Liver (tissue), 9 donors: ENCODE results near the gene TEKT2. TPM values are rescaled to one million over a fixed set of nuclear protein-coding genes. Genes with fewer than 3 reads are reported as not detected.

Experiments used
- DNase-seq: peaks from one replicate; pipeline ENCODE4 v3.0.0-alpha.2; 2017; ENCODE audit warnings: low spot score
- H3K27ac ChIP-seq, 2 donors: one replicate each; pipeline ENCODE4 v1.7.0; 2013; ENCODE audit warnings: inconsistent platforms in 2 of 2, low read length in 2 of 2, control low read depth in 1 of 2, low read depth in 1 of 2, mild to moderate bottlenecking in 1 of 2
- H3K27me3 ChIP-seq, 4 donors: one replicate each; pipeline versions ENCODE4 v1.6.1 to v1.7.0; 2013; ENCODE audit warnings: low read length in 3 of 4, inconsistent platforms in 1 of 4, mild to moderate bottlenecking in 1 of 4, moderate library complexity in 1 of 4; ENCODE audit not compliant: control insufficient read depth in 4 of 4, insufficient read depth in 4 of 4
- H3K36me3 ChIP-seq, 4 donors: one replicate each; pipeline versions ENCODE4 v1.6.1 to v1.7.0; 2013; ENCODE audit warnings: low read length in 3 of 4, mild to moderate bottlenecking in 3 of 4, low read depth in 1 of 4, moderate library complexity in 1 of 4; ENCODE audit not compliant: control insufficient read depth in 4 of 4, insufficient read depth in 3 of 4
- H3K4me1 ChIP-seq, 4 donors: one replicate each; pipeline versions ENCODE4 v1.6.1 to v1.7.0; 2013; ENCODE audit warnings: low read length in 3 of 4, mild to moderate bottlenecking in 3 of 4, moderate library complexity in 1 of 4; ENCODE audit not compliant: control insufficient read depth in 4 of 4, insufficient read depth in 4 of 4
- H3K4me3 ChIP-seq, 3 donors: one replicate each; pipeline versions ENCODE4 v1.6.1 to v1.7.0; 2013; ENCODE audit warnings: low read length in 3 of 3, control low read depth in 1 of 3, low read depth in 1 of 3, mild to moderate bottlenecking in 1 of 3
- H3K9ac ChIP-seq, 2 donors: one replicate each; pipeline ENCODE4 v1.7.0; 2013; ENCODE audit warnings: low read length in 2 of 2, mild to moderate bottlenecking in 2 of 2, moderate library complexity in 2 of 2, control low read depth in 1 of 2, low read depth in 1 of 2
- H3K9me3 ChIP-seq, 4 donors: one replicate each; pipeline versions ENCODE4 v1.6.1 to v1.7.0; 2013; ENCODE audit warnings: low read length in 3 of 4; ENCODE audit not compliant: control insufficient read depth in 4 of 4
- EGR1 ChIP-seq, 2 donors: IDR thresholded peaks; 2 replicates each; pipeline ENCODE4 v1.6.1; 2016 to 2018; ENCODE audit warnings: antibody characterized with exemption in 2 of 2, low read depth in 2 of 2
- FOXA2 ChIP-seq: IDR thresholded peaks from 2 replicates; pipeline ENCODE4 v1.6.1; 2016; ENCODE audit warnings: antibody characterized with exemption
- GABPA ChIP-seq, 2 donors: IDR thresholded peaks in 1 of 2; conservative IDR thresholded peaks in 1 of 2; 2 replicates each; pipeline ENCODE4 v1.6.1; 2016; ENCODE audit warnings: antibody characterized with exemption in 2 of 2, mild to moderate bottlenecking in 1 of 2, moderate library complexity in 1 of 2
- JUND ChIP-seq, 2 donors: IDR thresholded peaks; 2 replicates each; pipeline ENCODE4 v1.6.1; 2016; ENCODE audit warnings: antibody characterized with exemption in 2 of 2
- NR2F2 ChIP-seq: IDR thresholded peaks from 2 replicates; pipeline ENCODE4 v1.6.1; 2016; ENCODE audit warnings: antibody characterized with exemption
- RAD21 ChIP-seq, 2 donors: IDR thresholded peaks; 2 replicates each; pipeline ENCODE4 v1.6.1; 2016; ENCODE audit warnings: antibody characterized with exemption in 2 of 2, mild to moderate bottlenecking in 2 of 2
- REST ChIP-seq: IDR thresholded peaks from 2 replicates; pipeline ENCODE4 v1.6.1; 2016; ENCODE audit warnings: antibody characterized with exemption, mild to moderate bottlenecking
- RXRA ChIP-seq, 2 donors: IDR thresholded peaks; 2 replicates each; pipeline ENCODE4 v1.6.1; 2017 to 2018; ENCODE audit warnings: antibody characterized with exemption in 2 of 2, mild to moderate bottlenecking in 1 of 2
- SP1 ChIP-seq: IDR thresholded peaks from 2 replicates; pipeline ENCODE4 v1.6.1; 2018; ENCODE audit warnings: antibody characterized with exemption, mild to moderate bottlenecking
- TAF1 ChIP-seq: conservative IDR thresholded peaks from 2 replicates; pipeline ENCODE4 v1.6.1; 2016; ENCODE audit warnings: antibody characterized with exemption, mild to moderate bottlenecking
- YY1 ChIP-seq: IDR thresholded peaks from 2 replicates; pipeline ENCODE4 v1.6.1; 2016; ENCODE audit warnings: antibody characterized with exemption, mild to moderate bottlenecking
- ZBTB33 ChIP-seq: IDR thresholded peaks from 2 replicates; pipeline ENCODE4 v1.6.1; 2016; ENCODE audit warnings: antibody characterized with exemption
- WGBS: extraction: QIAGEN DNeasy Blood & Tissue Kit; methylation state at CpG from one replicate; pipeline ENCODE4 v1.1.7; 2013; 5-methylcytosine and 5-hydroxymethylcytosine counted together
- polyA plus RNA-seq, 2 donors: library from polyadenylated mRNA; stranded (reverse) in 1 of 2; unstranded in 1 of 2; fragments of 200-250 nt in 1 of 2; fragments of >200 nt in 1 of 2; fragmentation: Nextera tagmentation in 1 of 2; extraction: Ambion mirVana in 1 of 2; gene quantifications; one replicate each; pipeline versions ENCODE4 v1.2.1 to v1.2.3, GENCODE V29; 2013 to 2015
- total RNA-seq, 2 donors: library from RNA; depleted of rRNA; stranded (reverse); fragments of >200 nt; gene quantifications; one replicate each; pipeline ENCODE4 v1.2.3, GENCODE V29; 2014
- TF ChIP-seq, protein P1 (sequence below): IDR thresholded peaks from 2 replicates; pipeline ENCODE4 v1.6.1; 2016; ENCODE audit warnings: antibody characterized with exemption
- TF ChIP-seq, protein P2 (sequence below): IDR thresholded peaks from 2 replicates; pipeline ENCODE4 v1.6.1; 2016; ENCODE audit warnings: antibody characterized with exemption
- donor health status: healthy.
- donor health status: healthy.
- donor health status: healthy.
- donor health status: healthy.
- donor health status: healthy.

TEKT2 gene
- total and polyA plus RNA-seq, 4 donors = 0.14 to 0.17 TPM; not detected in 2

GRCh38 chr1:36096500-36097432 is 12.9 kb downstream of the TEKT2 start:
- Histone ChIP-seq H3K9me3 (no peaks in the 10 kb centered on the region), H3K27ac (no peak overlapping the region)
- TF ChIP-seq YY1 (no peak), GABPA (IDR thresholded peaks at IDR 0.05 in 1 of 2, conservative IDR thresholded peaks at IDR 0.05 in 1 of 2) (no peak), REST (no peak), EGR1 (IDR thresholded peaks at IDR 0.05; ENCODE audit: low read depth in 2 of 2) (no peak), NR2F2 (no peak), ZBTB33 (no peak), JUND (IDR thresholded peaks at IDR 0.05) (no peak), RXRA (IDR thresholded peaks at IDR 0.05) (no peak), FOXA2 (no peak)
- TF ChIP-seq, protein P1, sequence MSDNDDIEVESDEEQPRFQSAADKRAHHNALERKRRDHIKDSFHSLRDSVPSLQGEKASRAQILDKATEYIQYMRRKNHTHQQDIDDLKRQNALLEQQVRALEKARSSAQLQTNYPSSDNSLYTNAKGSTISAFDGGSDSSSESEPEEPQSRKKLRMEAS = no peak
- TF ChIP-seq, protein P2, sequence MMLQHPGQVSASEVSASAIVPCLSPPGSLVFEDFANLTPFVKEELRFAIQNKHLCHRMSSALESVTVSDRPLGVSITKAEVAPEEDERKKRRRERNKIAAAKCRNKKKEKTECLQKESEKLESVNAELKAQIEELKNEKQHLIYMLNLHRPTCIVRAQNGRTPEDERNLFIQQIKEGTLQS = no peak

GRCh38 chr1:36097693-36098585 is 14.0 kb downstream of the TEKT2 start:
- Histone ChIP-seq H3K9ac (no peak overlapping the region), H3K4me1 (peaks cover 0 to 5% (median 2%) of the 10 kb centered on the region in 4 donors), H3K27me3 (no peaks in the 10 kb centered on the region), H3K9me3 (no peaks in the 10 kb centered on the region), H3K4me3 (no peak overlapping the region), H3K36me3 (peaks cover 5 to 29% (median 11%) of the 10 kb centered on the region in 4 donors), H3K27ac (no peak overlapping the region)
- WGBS = 95% methylated on average over 33 of the region's 33 CpGs
- no peak for DNase-seq
- TF ChIP-seq RXRA (IDR thresholded peaks at IDR 0.05) (no peak), NR2F2 (no peak), SP1 (no peak), RAD21 (IDR thresholded peaks at IDR 0.05) (no peak), JUND (IDR thresholded peaks at IDR 0.05) (no peak), TAF1 (no peak), FOXA2 (no peak), GABPA (IDR thresholded peaks at IDR 0.05 in 1 of 2, conservative IDR thresholded peaks at IDR 0.05 in 1 of 2) (no peak)
- TF ChIP-seq, protein P2 = no peak
- TF ChIP-seq, protein P1 = no peak

More at GRCh38 chr1:36096500-36097432, 12.9 kb downstream of the TEKT2 start:
- WGBS = 80% methylated on average over 16 of the region's 16 CpGs
- peaks cover 0 to 5% (median 2%) of the 10 kb centered on the region in 4 donors for H3K4me1 ChIP-seq
- no peak overlapping the region for H3K9ac ChIP-seq
- H3K27me3 ChIP-seq = no peaks in the 10 kb centered on the region
- no peak overlapping the region for H3K4me3 ChIP-seq
- peaks cover 8 to 40% (median 20%) of the 10 kb centered on the region in 4 donors for H3K36me3 ChIP-seq
- no peak for DNase-seq
